DOHH2 (cell line): ENCODE data around the gene PPP2R2C.

Experiments
- H3F3A ChIP-seq: fragments of 200-600 bp; sonication (generic), shearing (Covaris generic); 2 replicates; pipeline ENCODE4 v1.6.0; 2016; ENCODE audit warnings: antibody characterized with exemption, mild to moderate bottlenecking; ENCODE audit not compliant: control insufficient read depth, insufficient read depth
- H3K27ac ChIP-seq: fragments of 200-600 bp; sonication (generic); 2 replicates; pipeline ENCODE4 v1.5.1; 2014; ENCODE audit warnings: low read depth, mild to moderate bottlenecking, low read length, moderate library complexity
- H3K27me3 ChIP-seq: fragments of 200-600 bp; sonication (generic); 2 replicates; pipeline ENCODE4 v1.6.1; 2014; ENCODE audit warnings: mild to moderate bottlenecking, low read length, mixed read lengths; ENCODE audit not compliant: control insufficient read depth
- H3K36me3 ChIP-seq: fragments of 200-600 bp; sonication (generic); 2 replicates; pipeline ENCODE4 v1.6.1; 2014; ENCODE audit warnings: mild to moderate bottlenecking, low read length, moderate library complexity, mixed read lengths; ENCODE audit not compliant: control insufficient read depth
- H3K4me1 ChIP-seq: fragments of 200-600 bp; sonication (generic); 2 replicates; pipeline ENCODE4 v1.6.1; 2014; ENCODE audit warnings: mild to moderate bottlenecking, low read length, mixed read lengths; ENCODE audit not compliant: control insufficient read depth
- H3K4me2 ChIP-seq: fragments of 200-600 bp; sonication (generic); 2 replicates; pipeline ENCODE4 v1.6.0; 2014; ENCODE audit warnings: mild to moderate bottlenecking, low read length, moderate library complexity
- H3K4me3 ChIP-seq: fragments of 200-600 bp; sonication (generic); 2 replicates; pipeline ENCODE4 v1.5.1; 2014; ENCODE audit warnings: mild to moderate bottlenecking, low read length, mixed read lengths
- H3K79me2 ChIP-seq: fragments of 200-600 bp; sonication (generic); 2 replicates; pipeline ENCODE4 v1.6.1; 2014; ENCODE audit warnings: mild to moderate bottlenecking, low read length, mixed read lengths; ENCODE audit not compliant: control insufficient read depth
- H3K9me2 ChIP-seq: fragments of 200-600 bp; sonication (generic); replicated peaks from 2 replicates; pipeline ENCODE4 v1.6.1; 2014; ENCODE audit warnings: mild to moderate bottlenecking, low read length, mixed read lengths; ENCODE audit not compliant: control insufficient read depth
- H3K9me3 ChIP-seq: fragments of 200-600 bp; sonication (generic); 2 replicates; pipeline ENCODE4 v1.6.1; 2014; ENCODE audit warnings: antibody characterized with exemption, low read length, mixed read lengths; ENCODE audit not compliant: control insufficient read depth, insufficient read depth
- H4K20me1 ChIP-seq: fragments of 200-600 bp; sonication (generic); 2 replicates; pipeline ENCODE4 v1.6.0; 2014; ENCODE audit warnings: low read depth, mild to moderate bottlenecking, antibody characterized with exemption, low read length, moderate library complexity; ENCODE audit not compliant: control insufficient read depth, insufficient read depth
- CTCF ChIP-seq: fragments of 200-600 bp; sonication (generic); IDR thresholded peaks from one replicate; pipeline ENCODE4 v1.5.1; 2014; ENCODE audit warnings: antibody characterized with exemption, mild to moderate bottlenecking, low read depth, low read length; ENCODE audit not compliant: poor library complexity, severe bottlenecking
- EZH2phosphoT487 ChIP-seq: fragments of 200-600 bp; sonication (generic); IDR thresholded peaks from 2 replicates; pipeline ENCODE4 v1.6.1; 2017; ENCODE audit warnings: borderline replicate concordance, mild to moderate bottlenecking, antibody characterized with exemption, low read length, moderate library complexity, mixed read lengths

The PPP2R2C gene

GRCh38 chr4:6449335-6449734 lies 23.1 kb downstream of the PPP2R2C start:
- Histone ChIP-seq H3K4me1 (no peaks in the 10 kb centered on the region), H3K4me2 (no peak overlapping the region), H3K9me2 (no peaks in the 10 kb centered on the region), H3K27ac (no peak overlapping the region), H3K4me3 (no peak overlapping the region), H3K79me2 (no peaks in the 10 kb centered on the region), H3K9me3 (no peaks in the 10 kb centered on the region), H4K20me1 (no peaks in the 10 kb centered on the region), H3F3A (no peaks in the 10 kb centered on the region), H3K36me3 (no peaks in the 10 kb centered on the region), H3K27me3 (no peaks in the 10 kb centered on the region)
- TF ChIP-seq CTCF, result no peak

GRCh38 chr4:6448476-6449170 lies 23.8 kb downstream of the PPP2R2C start:
- no peak overlapping the region for H3K27ac ChIP-seq
- no peaks in the 10 kb centered on the region for H3K27me3 ChIP-seq
- H3K4me2 ChIP-seq, result no peak overlapping the region
- H3K4me1 ChIP-seq, result no peaks in the 10 kb centered on the region
- no peaks in the 10 kb centered on the region for H3K36me3 ChIP-seq
- H3F3A ChIP-seq, result no peaks in the 10 kb centered on the region
- H3K9me2 ChIP-seq, result no peaks in the 10 kb centered on the region
- H3K79me2 ChIP-seq, result no peaks in the 10 kb centered on the region
- TF ChIP-seq CTCF, result no peak
- TF ChIP-seq EZH2phosphoT487, result no peak
- no peak overlapping the region for H3K4me3 ChIP-seq
- no peaks in the 10 kb centered on the region for H4K20me1 ChIP-seq
- H3K9me3 ChIP-seq, result no peaks in the 10 kb centered on the region

GRCh38 chr4:6447672-6448171 lies 24.7 kb downstream of the PPP2R2C start:
- no peaks in the 10 kb centered on the region for H4K20me1 ChIP-seq
- H3K79me2 ChIP-seq, result no peaks in the 10 kb centered on the region
- no peak for TF ChIP-seq CTCF
- no peak for TF ChIP-seq EZH2phosphoT487
- no peaks in the 10 kb centered on the region for H3K9me2 ChIP-seq
- H3K36me3 ChIP-seq, result no peaks in the 10 kb centered on the region
- H3K4me3 ChIP-seq, result no peak overlapping the region
- H3K4me2 ChIP-seq, result no peak overlapping the region
- H3K4me1 ChIP-seq, result no peaks in the 10 kb centered on the region
- no peaks in the 10 kb centered on the region for H3F3A ChIP-seq
- H3K9me3 ChIP-seq, result no peaks in the 10 kb centered on the region
- no peaks in the 10 kb centered on the region for H3K27me3 ChIP-seq
- no peak overlapping the region for H3K27ac ChIP-seq
